Inflammatory macrophage (primary cell): ENCODE results near the gene SMARCA2.

Experiments
- DNase-seq, 2 donors: peaks; one replicate each; pipeline ENCODE4 v3.0.0-alpha.2; 2020 to 2022

Gene SMARCA2

DNA sequence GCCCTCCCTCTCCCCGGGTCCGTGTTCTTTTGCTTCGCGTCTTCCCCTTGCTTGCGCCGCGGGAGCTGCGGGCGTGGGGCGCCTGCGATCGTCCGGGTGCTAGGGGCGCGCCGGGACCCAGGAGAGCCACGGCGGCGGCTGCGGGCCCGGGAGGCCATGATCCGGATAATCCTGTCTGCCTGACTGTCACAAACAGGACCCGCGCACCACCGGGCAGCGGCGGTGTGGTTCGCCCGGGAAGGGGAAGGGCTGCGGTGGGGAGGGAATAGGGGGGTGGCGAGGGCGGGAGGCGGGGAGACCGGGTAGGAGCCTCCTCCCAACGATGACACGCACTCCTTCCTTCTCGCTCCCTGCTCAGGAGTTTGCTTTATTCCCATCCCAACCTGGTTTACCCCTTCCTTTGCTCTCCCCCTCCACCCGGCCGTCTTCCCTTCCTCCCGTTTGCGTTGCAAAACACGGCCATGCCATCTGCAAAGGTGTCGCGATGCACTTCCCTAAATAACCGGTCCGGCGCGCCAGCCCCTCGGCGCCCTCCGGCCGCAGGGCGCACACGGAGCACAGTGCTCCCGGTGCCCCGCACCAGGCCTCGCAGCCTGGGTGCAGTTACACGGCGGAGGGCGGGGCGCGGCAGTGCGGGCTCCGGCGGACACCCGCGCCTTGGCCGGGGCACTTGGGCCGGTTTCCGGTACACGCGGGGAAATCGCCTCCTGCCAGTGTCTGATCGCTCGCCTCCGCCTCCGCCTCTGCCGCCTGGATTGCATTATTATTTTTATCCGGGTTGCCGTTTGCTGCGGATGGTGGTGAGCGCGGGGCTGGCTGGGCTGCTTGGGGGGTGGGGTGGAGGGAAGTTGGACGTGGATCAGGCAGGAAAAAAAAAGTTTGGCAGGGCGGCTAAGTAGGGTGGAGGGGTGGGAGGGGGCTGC lies 1.5 kb downstream of the SMARCA2 start:
- DNase-seq, result peak; percentile 59 to 75

DNA sequence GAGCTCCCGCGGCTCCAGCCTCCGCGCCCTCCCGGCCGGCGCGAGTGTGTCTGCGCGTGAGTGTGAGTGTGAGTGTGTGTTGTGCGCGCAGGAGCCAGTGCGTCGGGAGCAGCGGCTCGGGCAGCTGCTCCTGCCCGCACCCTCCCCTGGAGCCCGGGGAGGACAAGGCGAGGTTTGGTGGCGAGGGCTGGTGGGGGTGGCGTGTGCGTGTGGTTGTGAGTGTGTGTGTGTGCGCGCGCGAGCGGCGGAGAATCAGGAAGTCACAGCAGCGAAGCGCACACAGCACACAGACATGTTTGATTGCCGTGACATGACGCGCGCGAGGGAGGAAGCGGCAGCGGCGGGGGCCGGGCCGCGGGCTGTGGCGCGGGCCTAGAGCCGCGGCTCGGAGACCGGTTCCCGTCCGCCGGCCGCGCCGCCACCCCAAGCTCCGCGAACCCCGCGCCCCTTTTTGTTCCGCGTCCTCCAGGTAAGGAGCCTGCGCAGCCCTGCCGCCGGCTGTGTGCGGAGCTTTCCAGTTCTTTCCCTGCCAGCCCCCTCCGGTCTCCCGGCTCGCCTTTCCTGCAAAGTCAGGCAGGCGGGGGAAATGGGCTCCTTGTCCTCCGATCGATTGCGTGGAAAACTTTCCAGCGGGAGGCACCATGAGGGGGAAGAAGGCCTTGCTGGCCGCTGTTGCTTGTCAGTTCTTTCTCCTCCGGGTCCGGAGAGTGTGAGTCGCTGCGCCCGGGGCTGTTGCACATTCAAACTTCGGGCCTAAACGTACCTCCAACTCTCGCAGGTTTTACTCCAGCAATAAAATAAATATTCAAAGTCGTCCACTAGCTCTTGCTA lies 2.4 kb downstream of the SMARCA2 start:
- DNase-seq, result peak; percentile 84 to 92

DNA sequence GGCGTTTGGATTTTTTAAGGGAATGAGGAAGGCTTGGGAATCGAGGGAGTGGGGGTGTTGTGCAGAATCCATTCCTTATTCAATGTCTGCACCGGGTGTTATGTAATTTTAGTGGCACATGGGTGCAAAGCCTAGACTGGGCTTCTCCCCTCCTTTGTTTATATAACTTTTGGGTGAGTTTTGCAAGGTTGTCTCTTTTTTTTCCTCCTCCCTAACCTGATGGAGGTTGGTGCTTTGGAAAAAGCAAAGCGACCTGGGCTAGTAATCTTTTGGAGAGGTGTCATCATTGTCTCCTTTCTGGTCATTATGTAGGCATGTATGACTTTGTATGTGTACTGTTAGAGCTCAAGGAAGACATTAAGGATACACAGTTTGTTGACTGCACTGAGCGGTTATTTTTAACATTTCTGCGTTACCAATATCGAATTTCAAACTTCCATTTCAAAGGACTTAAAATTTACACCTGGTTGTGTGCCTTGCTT lies 3.1 kb downstream of the SMARCA2 start:
- DNase-seq, result peak; percentile 21 to 25

DNA sequence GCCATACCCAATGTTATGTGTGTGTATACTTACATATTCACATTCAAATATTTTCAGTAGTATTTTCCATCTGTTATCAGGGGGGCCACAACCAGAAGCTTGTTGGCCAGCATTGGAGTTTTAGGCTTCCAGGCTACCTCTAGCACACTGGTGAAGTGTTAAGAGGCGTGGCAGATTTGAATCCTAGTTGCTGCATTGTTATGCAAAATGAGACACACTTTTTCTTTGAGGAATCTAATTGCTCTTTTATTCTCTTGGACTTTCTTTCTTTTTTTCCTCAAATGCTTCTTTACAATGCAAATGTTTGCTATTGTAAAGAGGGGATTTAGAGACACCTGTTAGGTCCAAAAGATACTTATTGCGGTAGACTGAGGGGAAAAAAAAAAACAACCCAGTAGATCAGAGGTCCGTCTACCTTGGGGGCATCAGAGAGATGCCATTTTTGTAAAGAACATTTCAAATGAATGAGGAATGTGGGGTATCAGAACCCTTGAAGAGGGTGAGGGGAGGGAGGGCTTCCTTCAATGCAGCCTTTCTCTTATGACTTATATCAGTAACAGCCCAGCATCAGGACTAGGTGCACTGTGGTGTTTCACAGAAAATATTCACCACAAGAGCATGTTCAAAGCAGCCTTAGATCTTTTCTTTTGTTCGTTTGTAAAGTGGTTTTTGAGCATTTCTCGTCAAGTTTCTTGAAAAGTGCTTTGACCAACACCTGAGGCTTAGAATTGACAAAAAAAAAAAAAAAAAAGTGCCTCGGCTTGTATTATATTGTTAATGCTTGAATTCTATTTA lies 3.8 kb downstream of the SMARCA2 start:
- no peak for DNase-seq

DNA sequence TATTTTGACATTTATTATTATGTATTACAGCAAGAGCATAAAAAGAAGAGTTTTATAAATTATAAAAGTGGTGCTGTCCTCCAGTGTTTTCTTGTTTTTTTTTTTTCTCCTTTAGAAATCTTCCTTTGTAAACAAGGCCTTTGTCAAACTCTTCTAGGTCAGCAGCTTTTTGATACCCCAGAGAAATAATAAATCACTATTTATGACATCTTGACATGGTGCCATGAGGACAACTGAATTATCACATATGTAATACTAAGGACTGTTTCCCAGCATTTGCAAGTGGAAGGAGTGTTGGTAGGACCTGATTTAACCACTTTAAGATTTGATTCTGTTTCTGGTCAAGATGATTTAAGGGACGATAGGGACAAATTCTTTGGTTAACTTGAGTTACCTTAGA lies 4.6 kb downstream of the SMARCA2 start:
- DNase-seq, result no peak

DNA sequence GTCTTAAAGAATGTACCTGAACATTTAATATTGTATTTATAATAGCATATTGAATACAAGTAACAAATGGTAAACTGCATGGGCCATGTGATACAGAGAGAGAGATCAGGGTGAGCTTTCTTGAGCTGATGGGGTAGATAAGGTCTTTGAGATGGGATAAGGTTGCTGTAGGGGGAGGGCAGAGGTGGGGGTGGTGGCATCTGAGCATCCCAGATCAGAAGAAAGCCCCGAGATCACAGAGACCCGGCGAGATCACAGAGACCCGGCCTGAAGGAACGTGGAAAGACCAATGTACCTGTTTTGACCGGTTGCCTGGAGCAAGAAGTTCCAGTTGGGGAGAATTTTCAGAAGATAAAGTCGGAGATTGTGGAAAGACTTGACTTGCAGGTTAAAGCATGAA lies 6.6 kb downstream of the SMARCA2 start:
- DNase-seq, result no peak

DNA sequence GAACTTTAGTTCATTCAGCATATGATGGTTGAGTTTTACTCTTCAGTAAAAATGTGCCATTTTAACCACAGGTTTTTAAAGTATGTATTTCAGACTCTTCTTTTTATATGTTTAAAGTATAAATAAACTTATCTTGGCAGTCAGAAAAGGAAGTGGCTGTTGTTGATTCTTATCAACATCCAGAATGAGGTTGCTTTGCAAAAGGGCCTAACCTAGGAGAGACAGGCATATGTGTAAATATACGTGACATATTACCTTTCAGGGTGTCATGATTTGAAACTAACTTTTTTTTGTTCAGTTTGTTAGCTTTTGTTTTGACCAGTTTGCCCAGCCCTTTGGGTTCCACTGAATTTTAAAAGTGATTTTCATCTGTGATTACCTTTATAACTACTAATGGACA lies 7.4 kb downstream of the SMARCA2 start:
- DNase-seq, result no peak

DNA sequence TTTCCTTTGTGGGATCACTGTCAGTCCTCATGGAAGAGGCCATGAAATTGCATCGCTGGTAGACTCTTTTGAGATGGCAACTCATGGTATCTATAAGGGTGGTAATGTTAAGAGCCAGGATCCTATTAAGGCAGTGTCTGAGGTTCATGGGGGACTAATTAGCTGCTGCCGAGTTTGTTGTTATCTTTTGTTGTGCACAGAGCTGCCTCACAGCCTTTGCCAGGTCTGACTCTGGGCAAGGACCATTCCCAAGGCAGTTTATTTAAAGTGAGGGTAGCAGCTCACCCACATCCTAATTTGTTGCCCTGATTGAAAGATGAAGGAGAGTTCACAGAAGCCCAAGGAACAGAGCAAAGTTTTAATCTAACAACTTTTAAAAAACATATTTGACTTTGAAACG lies 7.9 kb downstream of the SMARCA2 start:
- no peak for DNase-seq

DNA sequence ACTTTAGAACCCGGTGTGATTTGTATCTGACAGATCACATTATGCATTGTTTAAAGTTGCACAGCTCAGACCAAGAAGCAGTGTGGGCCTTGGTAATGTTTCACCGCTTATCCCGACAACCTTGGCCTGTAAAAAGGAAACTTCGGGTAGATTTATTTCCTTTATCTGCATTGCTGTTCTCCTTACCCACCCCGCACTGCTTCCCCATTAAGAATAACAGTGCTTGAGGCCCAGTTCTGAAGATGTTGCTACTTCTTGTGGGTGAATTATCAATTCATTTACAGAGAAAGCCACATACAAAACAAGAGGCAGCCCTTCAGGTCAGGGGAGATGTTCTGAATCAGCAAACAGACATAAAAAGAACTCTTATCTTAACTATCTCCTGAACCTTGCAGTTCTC lies 8.4 kb downstream of the SMARCA2 start:
- DNase-seq, result peak in 1 of 2 donors; percentile 15

DNA sequence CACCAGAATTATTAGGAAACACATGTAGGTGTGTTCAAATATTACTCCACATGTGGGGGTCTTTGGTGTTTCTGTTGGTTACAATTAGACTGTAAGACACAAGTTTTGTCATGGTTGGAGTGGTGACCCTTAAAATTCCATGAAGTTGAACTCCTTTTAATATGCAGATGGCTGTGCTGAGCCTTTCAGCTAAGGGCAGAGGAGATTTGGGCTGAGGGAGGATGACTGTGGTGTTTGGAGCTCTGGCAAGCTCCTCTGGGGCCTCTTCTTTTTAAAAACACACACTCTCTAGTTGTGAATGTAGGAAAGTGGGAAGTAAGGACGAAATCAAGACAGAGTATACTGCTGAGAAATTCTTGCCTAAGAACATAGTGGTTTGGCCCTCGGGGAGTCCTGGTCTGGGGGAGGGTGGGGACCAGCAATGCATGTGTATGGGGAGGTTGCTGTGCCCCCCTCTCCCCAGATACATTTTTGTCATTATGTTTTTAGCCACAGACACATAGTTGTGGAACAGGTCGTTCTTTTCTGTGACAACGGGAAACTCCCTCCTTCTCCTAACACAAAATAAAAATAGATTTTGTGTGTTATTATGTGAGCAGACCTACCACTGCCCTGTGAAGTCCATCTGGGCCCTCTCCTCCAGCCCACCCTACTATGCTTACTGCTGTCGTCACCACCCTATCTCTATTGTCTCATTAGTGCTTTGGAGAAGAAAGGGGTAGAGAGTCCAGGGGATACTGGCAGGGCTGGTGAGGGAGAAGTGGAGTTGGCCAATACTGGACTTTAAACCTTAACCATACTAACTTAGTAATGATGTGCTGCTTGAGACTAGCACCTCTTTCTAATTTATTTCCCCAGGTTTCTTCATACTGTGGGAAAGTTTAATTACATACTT lies 10.0 kb downstream of the SMARCA2 start:
- peak; percentile 26 to 29 for DNase-seq

DNA sequence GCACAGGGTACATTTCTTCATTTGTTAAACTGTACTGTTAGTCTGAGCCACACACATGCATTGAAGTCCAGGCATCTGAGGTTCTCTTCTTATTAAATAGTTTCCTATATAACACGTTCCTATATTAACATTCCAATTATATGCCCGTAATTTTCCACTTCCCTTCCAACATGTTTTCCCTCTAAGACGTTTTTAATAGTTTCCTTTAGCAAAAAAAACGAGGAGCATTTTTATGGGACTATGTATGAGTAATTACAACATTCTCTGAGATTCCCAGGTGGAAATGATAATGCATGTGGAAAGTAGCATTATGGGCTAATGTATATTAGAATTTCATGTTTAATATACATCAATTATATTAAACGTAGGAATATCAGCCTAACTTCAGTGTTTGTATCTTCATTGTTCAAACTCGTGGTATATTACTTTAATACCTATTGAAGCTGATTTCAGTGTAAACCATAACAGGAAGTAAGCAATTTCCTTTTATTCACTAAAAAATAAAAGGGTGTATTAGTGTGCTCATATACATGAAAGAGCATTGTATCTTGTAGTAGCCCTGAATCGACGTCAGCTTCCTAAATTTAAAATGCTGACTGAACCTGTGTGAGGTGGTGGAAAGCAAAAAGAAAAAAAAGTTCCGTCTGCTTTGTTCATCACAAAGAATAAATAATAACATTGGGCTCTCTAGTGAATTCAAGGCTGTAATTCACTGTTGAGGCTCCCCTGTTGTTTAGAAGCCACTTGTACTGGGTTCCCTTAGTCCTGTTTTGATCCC lies 11.3 kb downstream of the SMARCA2 start:
- DNase-seq, result peak; percentile 13 to 32

DNA sequence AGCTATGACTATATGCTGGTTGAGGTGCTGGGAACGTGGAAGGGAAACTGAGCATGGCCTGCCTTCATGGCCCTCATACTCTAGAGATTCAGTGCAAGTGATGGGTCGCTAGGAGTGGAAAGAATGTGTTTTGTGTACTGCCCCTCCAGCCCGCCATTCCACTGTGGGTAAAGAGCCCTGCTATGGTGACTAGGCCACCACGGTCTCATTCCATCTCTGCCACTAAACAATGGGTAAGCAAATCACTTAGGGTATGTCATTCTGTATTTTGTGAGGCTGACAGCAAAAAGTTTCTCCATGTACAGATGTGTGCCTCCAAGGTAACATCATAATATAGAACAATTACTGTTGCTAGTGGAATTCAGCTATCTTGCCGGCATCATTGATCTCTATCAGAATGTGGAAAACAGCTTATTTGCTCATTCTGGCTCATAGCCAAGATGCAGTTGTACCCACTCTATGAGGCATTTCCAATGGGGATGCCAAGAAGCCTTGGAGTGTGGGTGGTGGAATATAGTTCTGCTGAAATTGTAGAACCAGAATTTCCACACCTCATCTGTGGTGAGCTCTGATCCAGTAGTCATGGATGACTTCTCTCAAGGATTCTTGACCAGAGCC lies 12.5 kb downstream of the SMARCA2 start:
- peak; percentile 3 to 14 for DNase-seq

DNA sequence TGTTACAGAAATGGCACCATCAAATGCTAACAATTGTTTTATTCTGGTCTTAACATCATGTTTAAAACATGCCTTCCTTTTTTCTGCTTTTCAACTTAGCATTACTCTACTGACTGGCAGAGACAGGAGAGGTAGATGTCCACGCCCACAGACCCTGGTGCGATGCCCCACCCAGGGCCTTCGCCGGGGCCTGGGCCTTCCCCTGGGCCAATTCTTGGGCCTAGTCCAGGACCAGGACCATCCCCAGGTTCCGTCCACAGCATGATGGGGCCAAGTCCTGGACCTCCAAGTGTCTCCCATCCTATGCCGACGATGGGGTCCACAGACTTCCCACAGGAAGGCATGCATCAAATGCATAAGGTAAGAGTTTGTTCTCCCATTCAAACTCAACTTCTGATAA lies 13.7 kb downstream of the SMARCA2 start:
- DNase-seq, result no peak

DNA sequence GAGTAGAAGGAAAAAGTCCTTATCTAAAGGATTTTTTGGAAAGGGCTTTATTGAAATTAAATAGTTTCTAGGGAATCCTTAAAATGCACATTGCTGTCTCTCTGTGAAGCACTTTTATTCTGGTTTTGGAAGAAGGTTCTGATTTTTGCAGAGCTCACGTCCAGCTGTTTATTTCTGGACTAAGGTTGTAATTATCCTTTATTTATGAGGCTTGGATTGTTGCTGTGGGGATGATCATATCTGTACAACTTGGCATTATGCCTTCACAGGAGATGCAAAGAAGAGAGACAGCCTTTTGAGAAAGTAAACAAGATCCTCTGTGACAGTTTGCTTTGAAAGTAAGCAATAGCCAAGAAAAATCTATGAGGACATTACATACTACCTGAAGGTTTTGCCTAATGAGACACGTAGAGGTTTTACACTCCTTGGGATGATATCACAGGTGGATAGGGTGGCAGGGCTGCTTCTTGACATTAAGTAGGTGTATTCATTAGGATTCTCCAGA lies 14.6 kb downstream of the SMARCA2 start:
- no peak for DNase-seq

DNA sequence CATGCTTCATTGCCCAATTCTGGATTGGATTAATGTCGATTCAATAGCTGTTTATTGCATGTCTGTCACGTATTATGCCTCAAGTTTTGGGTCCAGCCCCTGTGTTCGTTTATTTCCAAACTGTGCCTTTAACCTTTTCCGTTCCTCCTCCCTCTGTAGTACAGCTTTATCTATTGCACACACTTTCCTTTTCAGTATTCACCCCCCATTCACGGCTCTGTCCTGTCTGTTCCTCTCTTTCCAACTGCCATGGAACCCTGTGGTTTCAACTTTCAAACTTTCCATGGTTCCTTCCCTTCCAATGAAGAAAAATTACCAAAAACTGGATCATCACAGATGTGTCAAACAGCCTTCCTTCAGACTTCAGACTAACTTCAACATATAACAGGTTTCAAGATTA lies 17.1 kb downstream of the SMARCA2 start:
- DNase-seq, result no peak

DNA sequence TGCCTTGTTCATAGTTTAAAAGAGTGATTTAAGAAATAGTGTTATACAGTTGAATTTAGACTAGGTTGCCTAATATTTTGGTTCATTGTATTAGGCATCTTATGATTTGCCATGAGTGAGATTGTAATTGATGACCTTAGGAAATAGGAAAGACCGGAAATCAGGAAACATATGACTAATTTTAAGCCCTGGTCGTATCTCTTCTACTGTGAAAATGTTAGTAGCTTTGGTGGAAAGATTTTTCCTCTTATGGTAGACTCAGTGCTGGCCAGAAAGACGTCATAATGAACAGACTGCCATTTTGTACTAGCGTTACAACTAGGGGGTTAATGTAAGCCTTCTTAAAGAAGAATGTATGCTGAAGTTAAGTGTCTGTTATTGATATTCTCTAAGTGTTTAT lies 21.7 kb downstream of the SMARCA2 start:
- DNase-seq, result no peak

DNA sequence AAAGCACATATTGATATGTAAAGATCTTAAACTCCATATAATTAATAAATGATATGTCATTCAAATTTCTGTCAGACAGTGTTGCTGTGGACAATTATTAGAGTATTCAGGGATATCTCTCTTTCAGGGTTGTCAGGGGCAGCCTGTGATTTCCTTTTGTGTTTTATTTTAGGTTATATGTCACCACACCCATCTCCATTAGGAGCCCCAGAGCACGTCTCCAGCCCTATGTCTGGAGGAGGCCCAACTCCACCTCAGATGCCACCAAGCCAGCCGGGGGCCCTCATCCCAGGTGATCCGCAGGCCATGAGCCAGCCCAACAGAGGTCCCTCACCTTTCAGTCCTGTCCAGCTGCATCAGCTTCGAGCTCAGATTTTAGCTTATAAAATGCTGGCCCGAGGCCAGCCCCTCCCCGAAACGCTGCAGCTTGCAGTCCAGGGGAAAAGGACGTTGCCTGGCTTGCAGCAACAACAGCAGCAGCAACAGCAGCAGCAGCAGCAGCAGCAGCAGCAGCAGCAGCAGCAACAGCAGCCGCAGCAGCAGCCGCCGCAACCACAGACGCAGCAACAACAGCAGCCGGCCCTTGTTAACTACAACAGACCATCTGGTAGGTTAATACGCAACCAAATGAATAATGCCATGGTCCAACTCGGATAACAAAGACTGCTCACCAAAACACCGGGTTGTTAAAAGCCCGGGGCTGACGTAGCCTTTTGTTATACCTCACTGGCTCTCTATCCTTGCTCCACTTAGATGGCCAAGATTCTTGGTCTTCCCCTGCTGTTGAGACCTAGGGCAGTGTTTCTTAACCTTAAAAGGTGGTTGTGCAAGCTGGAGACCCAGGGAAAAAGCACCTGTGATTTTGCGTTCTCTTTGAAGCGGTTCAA lies 24.4 kb downstream of the SMARCA2 start:
- DNase-seq, result no peak

DNA sequence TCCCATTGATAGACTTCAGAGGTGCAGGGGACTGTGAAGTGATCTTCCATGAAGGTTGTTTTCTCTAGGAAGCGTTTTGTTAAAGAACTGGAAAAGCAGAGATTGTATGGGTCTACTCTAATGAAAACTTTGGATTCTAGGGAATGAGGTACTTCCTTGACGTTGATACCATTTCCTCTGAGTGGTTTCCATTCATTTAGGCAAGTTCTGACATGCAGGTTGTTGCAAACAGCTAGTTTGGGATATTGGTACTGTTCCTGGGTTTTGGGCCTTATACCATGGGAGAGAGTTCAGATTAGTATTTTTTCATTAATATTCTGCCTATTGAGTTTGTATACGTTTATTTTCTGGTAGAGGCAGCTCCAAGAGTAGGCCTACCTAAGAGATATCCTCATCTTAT lies 25.7 kb downstream of the SMARCA2 start:
- DNase-seq, result no peak

DNA sequence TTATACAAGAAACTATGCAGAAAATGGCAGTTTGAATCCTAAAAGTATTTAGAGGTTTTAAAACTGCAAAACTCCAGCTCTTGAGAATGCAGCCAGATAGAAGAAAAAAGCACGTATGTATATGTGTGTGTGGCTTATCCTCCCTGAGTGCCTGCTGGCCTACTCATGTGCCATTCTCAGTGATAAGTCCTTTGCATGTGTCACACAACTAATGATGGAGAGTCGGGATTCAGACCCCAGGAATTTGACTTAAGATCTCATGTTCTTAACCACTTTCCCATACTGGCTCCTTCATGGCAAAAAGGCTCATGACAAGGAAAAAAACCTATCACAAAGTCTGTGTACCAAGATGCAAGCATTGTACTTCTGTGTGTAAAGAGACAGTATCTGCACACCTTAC lies 26.6 kb downstream of the SMARCA2 start:
- DNase-seq, result no peak
